Measurements from ENCODE around the gene MAN2A2.

MAN2A2 gene

GRCh38 chr15:90967206-90967605, 64.1 kb downstream of the MAN2A2 start:
- DNase-seq (ENCODE audit: low spot score): no peak

- DNase-seq (ENCODE audit: low spot score): no peak
These were observed 65.3 kb downstream of the MAN2A2 start for GRCh38 chr15:90968434-90968833.

GRCh38 chr15:90970274-90970673, 67.2 kb downstream of the MAN2A2 start:
- DNase-seq (ENCODE audit: low spot score): no peak

DNA sequence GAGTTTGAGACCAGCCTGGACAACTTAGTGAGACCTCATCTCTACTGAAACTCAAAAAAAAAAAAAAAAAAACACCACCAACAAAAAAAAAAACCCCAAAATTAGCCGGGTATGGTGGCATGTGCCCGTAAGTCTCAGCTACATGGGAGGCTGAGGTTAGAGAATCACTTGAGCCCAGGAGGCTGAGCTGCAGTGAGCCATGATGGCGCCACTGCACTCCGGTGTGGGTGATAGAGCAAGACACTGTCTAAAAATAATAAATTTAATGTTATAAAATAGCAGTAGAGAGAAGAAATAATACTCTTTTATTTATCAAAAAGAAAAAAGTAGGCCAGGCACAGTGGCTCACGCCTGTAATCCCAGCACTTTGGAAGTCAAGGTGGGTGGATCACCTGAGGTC, 69.0 kb downstream of the MAN2A2 start:
- no peak for DNase-seq (ENCODE audit: low spot score)

Measured in Ammon's horn (tissue), 1 donor.